ENCODE measurements around the gene SOCS2. TPM values are rescaled to one million over a fixed set of nuclear protein-coding genes. Genes with fewer than 3 reads are reported as not detected.

The SOCS2 gene
- total and polyA plus RNA-seq, 2 donors from 2014 or later, result 25.7 to 32.2 TPM

GRCh38 chr12:93539821-93540220, 32.7 kb upstream of the SOCS2 start:
- Histone ChIP-seq H3K4me1 (ENCODE audit: control insufficient read depth in 2 of 3, insufficient read depth in 2 of 3, low read depth in 1 of 3, low read length in 3 of 3) (peaks cover 0 to 4% (median 2%) of the 10 kb centered on the region in 3 donors), H3K9ac (ENCODE audit: low read length in 3 of 3) (no peak overlapping the region), H3K4me3 (ENCODE audit: low read length in 3 of 3) (no peak overlapping the region), H3K27me3 (ENCODE audit: control insufficient read depth, insufficient read depth, low read length) (no peaks in the 10 kb centered on the region), H3K9me3 (ENCODE audit: control insufficient read depth in 2 of 3, insufficient read depth in 1 of 3, low read length in 3 of 3) (no peaks in the 10 kb centered on the region), H3K36me3 (ENCODE audit: control insufficient read depth in 2 of 3, insufficient read depth in 3 of 3, low read length in 3 of 3) (peaks cover 0 to 2% (median 0%) of the 10 kb centered on the region in 3 donors), H3K27ac (ENCODE audit: low read depth in 2 of 2, low read length in 2 of 2) (peak overlapping the region in 1 of 2 donors; percentile 7)
- DNase-seq, result no peak
- no peak for TF ChIP-seq CTCF (IDR thresholded peaks at IDR 0.05; ENCODE audit: borderline replicate concordance, extremely low read depth, insufficient read depth)
- no peak for FAIRE-seq
- intact Hi-C loops (cut with DNase I), result no loop called here

- Histone ChIP-seq H3K4me3 (ENCODE audit: low read length in 3 of 3) (no peak overlapping the region), H3K27me3 (ENCODE audit: control insufficient read depth, insufficient read depth, low read length) (no peaks in the 10 kb centered on the region), H3K27ac (ENCODE audit: low read depth in 2 of 2, low read length in 2 of 2) (no peak overlapping the region), H3K36me3 (ENCODE audit: control insufficient read depth in 2 of 3, insufficient read depth in 3 of 3, low read length in 3 of 3) (peaks cover 0 to 5% (median 2%) of the 10 kb centered on the region in 3 donors), H3K9ac (ENCODE audit: low read length in 3 of 3) (no peak overlapping the region), H3K4me1 (ENCODE audit: control insufficient read depth in 2 of 3, insufficient read depth in 2 of 3, low read depth in 1 of 3, low read length in 3 of 3) (peaks cover 0 to 4% (median 2%) of the 10 kb centered on the region in 3 donors), H3K9me3 (ENCODE audit: control insufficient read depth in 2 of 3, insufficient read depth in 1 of 3, low read length in 3 of 3) (no peaks in the 10 kb centered on the region)
- FAIRE-seq (no peak), DNase-seq (peak in 2 of 5 donors; percentile 48 to 76)
- intact Hi-C loops (cut with DNase I), result no loop called here
- no peak for TF ChIP-seq CTCF (IDR thresholded peaks at IDR 0.05; ENCODE audit: borderline replicate concordance, extremely low read depth, insufficient read depth)
Measured at GRCh38 chr12:93540466-93540865, 32.0 kb upstream of the SOCS2 start.

GRCh38 chr12:93541578-93542225, 30.8 kb upstream of the SOCS2 start:
- peak in 1 of 5 donors; percentile 22 for DNase-seq
- peak overlapping the region in 1 of 2 donors; percentile 1 for H3K27ac ChIP-seq (ENCODE audit: low read depth in 2 of 2, low read length in 2 of 2)
- intact Hi-C loops (cut with DNase I), result no loop called here
- peaks cover 0 to 5% (median 2%) of the 10 kb centered on the region in 3 donors for H3K36me3 ChIP-seq (ENCODE audit: control insufficient read depth in 2 of 3, insufficient read depth in 3 of 3, low read length in 3 of 3)
- H3K27me3 ChIP-seq (ENCODE audit: control insufficient read depth, insufficient read depth, low read length), result no peaks in the 10 kb centered on the region
- no peak for FAIRE-seq
- TF ChIP-seq CTCF (IDR thresholded peaks at IDR 0.05; ENCODE audit: borderline replicate concordance, extremely low read depth, insufficient read depth), result no peak
- H3K9me3 ChIP-seq (ENCODE audit: control insufficient read depth in 2 of 3, insufficient read depth in 1 of 3, low read length in 3 of 3), result no peaks in the 10 kb centered on the region
- no peak overlapping the region for H3K4me3 ChIP-seq (ENCODE audit: low read length in 3 of 3)
- no peak overlapping the region for H3K9ac ChIP-seq (ENCODE audit: low read length in 3 of 3)
- peaks cover 0 to 4% (median 1%) of the 10 kb centered on the region in 3 donors for H3K4me1 ChIP-seq (ENCODE audit: control insufficient read depth in 2 of 3, insufficient read depth in 2 of 3, low read depth in 1 of 3, low read length in 3 of 3)

Data from kidney (tissue), 14 donors.